ES-I3 (cell line): ENCODE results near the gene PDGFB.

ENCODE experiments used
- H3K36me3 ChIP-seq: 2 replicates; pipeline ENCODE4 v1.6.1; 2013; ENCODE audit warnings: mild to moderate bottlenecking, low read length, control low read depth, moderate library complexity; ENCODE audit not compliant: insufficient read depth
- H3K4me1 ChIP-seq: 2 replicates; pipeline ENCODE4 v1.6.1; 2013; ENCODE audit warnings: mild to moderate bottlenecking, control low read depth, low read length; ENCODE audit not compliant: insufficient read depth
- H3K9ac ChIP-seq: 2 replicates; pipeline ENCODE4 v1.6.1; 2013; ENCODE audit warnings: low read depth, mild to moderate bottlenecking, low read length, moderate library complexity
- H3K9me3 ChIP-seq: 2 replicates; pipeline ENCODE4 v1.6.1; 2013; ENCODE audit warnings: mild to moderate bottlenecking, low read length, moderate library complexity; ENCODE audit not compliant: control insufficient read depth, insufficient read depth

Gene PDGFB

GRCh38 chr22:39174498-39175352 lies 70.1 kb downstream of the PDGFB start:
- Histone ChIP-seq H3K36me3 (no peaks in the 10 kb centered on the region), H3K9me3 (no peaks in the 10 kb centered on the region), H3K4me1 (peaks cover 81% of the 10 kb centered on the region), H3K9ac (peak overlapping the region; percentile 14; the same call in 1 of the 2 replicates)

- peak overlapping the region; percentile 14; the same call in 1 of the 2 replicates for H3K9ac ChIP-seq
- H3K4me1 ChIP-seq = peaks cover 82% of the 10 kb centered on the region
- H3K9me3 ChIP-seq = no peaks in the 10 kb centered on the region
- H3K36me3 ChIP-seq = no peaks in the 10 kb centered on the region
Observed at GRCh38 chr22:39173787-39174497, 70.8 kb downstream of the PDGFB start.
